NCI-H146 treated with DMSO at 0.1 percent for 48 hours (cell line): Measurements from ENCODE around the gene GATA2.

ENCODE experiments used
- DNase-seq: peaks from one replicate; lab custom pipeline; 2025; ENCODE audit not compliant: unreplicated experiment; lab: John Stamatoyannopoulos, UW

GATA2 gene

DNA sequence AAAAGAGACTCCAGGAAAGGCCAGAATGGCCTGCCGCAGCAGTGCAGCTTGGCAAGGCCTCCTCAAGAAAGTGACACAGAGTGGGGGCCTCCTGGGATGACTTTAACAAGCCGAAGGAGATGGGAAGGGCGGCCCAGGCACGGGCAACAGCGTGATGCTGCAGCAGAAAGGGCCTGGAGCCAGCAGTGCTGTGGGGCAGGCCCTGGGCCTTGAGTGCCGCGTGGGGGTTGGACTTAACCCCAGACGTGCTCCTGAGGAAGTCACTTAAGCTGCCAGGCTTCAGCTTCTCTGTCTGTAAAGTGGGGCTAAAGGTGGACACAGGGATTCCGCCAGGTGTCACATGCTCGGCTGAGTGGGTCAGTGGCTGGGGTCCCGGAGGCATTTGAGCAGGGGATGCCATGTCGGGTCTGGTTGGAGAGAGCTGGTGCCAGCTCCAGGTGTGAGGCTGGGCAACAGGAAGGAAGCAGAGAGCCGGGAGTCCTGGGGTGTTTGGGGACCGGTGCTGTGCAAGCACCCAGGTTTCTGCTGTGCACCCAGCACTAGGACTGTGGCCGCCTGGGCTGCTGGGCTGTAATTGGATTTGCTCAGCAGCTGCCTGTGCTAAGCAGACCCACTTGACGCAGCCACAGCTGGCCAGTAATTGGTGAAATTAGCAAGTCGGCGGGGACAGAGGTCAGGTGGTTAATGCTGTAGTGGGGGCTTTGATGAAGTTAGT is 34.1 kb downstream of the GATA2 start:
- DNase-seq, result no peak

GRCh38 chr3:128457937-128458336 is 35.1 kb downstream of the GATA2 start:
- no peak for DNase-seq

DNA sequence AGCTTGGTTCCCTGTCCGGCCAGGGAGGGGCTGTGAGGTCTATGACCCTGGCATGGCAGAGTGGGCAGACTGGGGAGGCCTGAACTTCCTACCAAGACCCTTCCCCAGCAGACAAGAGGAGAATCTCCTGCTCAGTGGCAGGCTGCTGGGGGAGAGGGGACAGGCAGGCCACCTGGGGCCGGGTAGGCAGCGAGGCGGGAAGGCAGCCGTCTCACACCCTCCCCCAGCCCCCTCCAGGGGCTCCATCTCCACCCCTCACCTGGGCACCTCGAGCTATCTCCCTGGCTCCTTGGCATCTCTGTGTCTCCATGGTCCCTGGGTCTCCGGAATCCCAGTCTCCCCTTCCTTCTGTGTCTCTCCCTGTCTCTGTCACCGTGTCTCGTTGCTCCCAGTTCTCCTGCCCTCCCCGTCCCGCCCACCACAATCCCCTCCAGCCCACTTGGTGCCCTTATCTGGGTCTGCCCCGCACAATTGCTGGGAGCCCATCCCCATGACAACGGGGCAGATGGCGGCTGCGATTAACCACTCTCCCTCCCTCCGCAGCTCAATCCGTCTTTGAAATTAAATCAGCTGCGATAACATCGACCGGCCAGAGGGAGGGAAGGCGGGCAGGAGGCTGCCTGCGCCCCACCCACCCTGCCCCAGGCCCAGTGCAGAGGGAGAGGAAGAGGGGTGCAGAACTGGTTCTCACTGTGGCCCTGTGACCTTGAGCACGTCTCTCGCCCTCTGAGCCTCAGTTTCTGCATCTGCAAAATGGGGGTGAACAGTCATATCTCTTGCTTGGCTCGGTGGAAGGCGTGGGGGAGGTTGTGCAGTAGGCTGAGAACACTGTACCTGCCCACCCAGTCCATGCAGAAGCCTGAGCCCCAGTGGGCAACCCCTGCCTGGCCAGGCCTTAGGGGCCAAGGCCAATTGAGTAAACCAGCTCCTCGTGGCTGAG is 36.0 kb downstream of the GATA2 start:
- peak; percentile 71 for DNase-seq

DNA sequence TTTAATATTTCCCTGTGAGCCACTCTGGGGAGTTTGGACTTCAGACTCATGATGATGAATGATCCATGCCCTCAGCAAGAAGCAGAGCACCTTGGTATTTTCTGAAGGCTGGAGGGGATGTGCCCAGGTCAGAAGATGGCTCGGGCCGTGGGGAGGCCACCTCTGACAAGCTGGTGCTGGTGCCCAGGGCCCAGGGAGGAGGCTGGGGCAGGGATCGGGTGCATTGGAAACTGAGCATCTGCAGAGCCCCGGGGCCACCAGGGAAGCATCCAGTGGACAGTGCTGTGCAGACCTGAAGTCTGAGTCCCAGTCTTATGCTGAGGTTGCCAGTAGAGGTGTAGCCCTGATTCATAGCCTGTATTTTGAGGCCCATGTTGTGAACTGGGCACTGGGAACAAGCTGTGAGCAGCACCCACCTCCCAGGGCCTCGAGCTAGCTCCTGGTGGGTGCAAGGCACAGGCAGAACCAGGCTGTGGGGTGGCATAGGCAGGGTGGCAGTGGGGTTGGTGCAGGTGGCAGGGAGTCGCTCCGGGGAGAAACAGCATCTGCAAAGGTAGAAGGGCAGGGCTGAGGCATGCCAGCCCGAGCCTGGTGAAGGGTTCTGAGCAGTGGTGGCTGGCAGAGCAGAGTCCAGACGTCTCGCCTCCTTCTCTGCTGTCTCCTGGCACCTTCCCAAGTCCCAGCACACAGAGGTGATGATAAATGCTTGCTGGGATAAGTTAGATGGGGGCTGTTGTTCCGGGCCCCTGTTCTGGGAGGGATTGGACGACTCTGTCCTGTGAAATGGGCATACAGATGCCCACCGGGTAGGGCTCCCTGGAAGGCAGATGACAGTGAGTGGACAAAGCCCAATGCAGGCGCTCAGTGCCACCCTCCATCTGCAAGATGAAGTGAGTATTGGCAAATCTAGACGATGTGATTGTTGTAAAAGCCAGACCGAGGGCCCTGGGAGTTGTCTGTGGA is 36.9 kb downstream of the GATA2 start:
- no peak for DNase-seq

DNA sequence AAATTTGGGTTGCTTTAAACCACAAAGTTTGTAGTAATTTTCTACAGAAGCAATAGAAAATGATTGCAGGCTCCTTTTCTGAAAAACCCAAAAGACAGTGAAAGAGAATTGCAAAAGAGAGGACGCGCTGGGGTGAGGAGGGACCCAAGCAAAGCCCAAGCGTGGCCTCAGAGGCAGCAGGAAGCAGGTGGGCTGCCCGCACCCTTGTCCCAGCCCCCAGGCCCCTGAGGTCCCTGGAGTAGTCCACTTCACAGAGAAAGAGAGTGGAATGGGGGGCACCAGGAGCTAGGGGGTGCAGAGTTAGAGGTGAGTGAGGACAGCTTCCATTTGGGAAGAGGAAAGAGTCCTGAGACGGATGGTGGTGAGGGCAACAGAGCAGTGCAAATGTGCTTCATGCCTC is 37.9 kb downstream of the GATA2 start:
- DNase-seq, result no peak

DNA sequence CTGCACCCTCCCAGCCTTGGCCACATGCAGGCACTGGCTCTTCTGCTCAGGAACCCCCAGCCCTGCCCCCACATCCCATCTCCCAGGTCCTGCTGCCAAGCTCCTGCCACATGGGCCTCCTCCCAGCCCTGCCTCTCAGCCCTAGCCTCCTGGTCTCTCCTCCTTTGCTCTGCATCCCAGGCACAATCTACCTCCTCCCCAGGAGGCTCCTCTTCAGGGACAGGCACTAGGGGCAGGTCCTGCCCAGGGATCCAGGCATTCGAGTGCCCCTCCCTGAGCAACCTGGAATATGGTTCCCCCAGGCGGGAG is 38.7 kb downstream of the GATA2 start:
- no peak for DNase-seq

GRCh38 chr3:128453501-128454309 is 39.3 kb downstream of the GATA2 start:
- DNase-seq, result no peak

DNA sequence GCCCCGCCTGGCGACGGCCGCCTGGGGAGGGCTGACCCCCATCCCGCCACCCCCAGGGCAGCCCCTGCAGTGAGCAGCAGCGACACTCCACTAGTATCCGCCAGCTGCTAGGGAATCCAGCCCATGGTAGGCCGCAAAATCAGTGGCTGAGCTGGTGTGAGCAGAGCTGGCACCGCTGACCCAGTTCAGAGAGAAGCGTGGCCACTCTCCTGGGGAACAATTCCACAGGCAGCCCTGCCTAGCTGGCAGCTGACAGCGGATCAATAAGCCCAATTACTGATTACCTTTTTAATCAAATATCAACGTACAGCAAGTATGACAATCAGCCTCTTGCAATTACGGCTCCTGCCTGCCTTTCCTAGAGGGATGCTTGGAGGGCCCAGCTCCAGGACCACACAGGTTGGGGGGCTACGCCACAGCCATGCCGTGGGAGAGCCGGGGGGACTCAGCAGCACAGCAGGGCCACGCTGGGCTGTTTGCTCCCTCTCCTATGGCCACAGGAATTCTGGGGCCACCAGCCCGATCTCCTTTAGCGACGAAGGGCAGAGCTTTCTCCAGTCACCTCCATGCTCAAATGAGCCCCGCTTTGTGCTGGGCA is 40.2 kb downstream of the GATA2 start:
- no peak for DNase-seq

DNA sequence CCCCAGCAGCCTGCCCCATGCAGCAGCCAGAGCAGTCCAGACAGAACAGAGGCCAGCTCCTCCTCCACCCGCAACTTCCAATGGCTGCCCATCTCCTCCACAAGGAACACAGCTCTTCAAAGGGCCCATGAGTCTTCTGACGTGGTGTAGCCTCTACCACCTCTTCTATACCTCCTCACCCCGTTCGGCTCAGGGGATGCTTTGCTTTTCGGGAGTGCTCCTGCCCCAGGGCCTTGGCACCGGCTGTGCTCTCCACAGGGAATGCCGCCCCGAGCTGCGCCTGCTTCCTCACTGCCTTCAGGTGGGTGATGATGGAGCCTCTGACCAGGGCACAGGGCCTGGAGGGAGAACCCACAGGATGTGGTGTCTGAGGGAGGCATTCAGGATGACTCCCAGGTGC is 40.9 kb downstream of the GATA2 start:
- no peak for DNase-seq

DNA sequence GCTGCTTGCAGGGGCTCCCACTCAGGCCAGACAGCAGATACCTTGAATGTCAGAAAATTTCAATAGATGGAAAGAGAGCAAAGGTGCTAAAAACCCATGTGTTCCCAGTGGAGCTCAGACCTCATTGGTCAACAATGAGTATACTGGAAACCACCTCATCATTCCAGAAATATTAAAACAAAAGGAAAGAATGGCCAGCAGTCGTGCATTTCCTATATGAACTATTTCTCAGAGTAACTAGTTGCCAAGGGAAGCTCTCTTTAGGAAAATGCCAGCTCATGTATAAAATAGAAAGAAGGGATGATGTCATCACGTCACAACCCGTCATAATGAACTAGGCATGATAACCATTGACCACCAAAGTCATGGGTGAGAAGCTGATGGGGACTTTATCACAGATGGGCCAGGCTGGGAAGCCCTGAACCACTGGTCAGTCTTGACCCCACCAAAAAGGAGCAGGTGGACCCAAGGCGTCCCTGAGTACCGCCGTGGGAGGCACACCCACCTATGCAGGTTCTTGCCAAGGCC is 43.8 kb downstream of the GATA2 start:
- no peak for DNase-seq

- no peak for DNase-seq
Observed at GRCh38 chr3:128448491-128448890, 44.5 kb downstream of the GATA2 start.

DNA sequence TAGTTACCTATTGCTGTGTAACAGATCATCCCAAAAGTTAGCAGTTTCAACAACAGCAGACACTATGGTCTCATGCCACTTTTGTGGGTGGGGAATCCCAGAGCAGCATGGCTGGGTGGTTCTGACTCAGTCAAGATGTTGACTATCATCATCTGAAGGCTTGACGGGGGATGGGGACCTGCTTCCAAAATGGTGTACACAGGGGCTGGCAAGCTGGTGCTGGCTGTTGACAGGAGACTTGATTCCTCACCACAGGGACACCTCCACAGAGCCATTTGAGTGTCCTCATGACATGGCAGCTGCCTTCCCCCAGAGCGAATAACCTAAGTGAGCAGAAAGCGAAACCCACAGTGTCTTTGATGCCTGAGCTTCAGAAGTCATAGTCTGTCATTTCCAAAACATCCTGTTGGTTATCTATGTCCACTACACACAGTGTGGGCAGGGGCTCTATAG is 45.4 kb downstream of the GATA2 start:
- no peak for DNase-seq

GRCh38 chr3:128446821-128447220 is 46.2 kb downstream of the GATA2 start:
- no peak for DNase-seq

- no peak for DNase-seq
Observed at GRCh38 chr3:128445357-128445756, 47.6 kb downstream of the GATA2 start.

DNA sequence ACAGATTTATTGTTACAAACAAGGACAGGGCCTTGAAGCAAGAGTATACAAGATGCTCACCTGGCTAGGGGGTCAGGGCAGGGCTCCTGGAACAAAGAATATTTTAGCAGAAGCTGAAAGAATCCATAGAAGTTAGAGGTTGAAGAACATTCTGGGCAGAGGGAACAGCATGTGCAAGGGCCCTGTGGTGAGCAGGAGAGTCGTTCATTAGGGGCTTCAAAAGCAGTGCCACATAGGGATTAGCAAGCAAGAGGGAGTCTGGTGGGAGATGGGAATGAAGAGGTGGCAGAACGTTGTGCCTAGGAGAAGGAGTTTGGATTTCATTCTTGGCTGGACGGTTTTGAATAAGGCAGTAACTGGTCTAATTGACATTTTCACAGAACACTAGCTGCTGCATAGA is 49.2 kb downstream of the GATA2 start:
- no peak for DNase-seq

DNA sequence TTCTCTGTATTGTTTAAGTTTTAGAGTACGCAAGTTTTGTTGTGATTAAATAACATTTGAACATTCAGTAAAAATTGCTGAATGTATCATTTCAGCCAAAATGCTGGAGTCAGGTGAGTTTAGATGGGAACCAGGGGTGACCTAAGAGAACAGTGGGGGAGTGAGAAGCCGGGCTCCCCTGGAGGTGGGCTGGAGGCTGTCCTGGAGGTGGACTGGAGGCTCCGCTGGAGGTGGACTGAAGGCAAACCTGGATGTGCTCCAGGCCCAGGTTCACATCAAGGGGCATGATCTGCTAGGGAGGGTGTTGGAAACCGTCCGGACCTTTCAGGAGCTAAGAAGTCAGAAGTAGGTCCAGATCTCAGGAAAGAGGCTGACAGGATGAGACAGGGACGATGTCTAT is 50.1 kb downstream of the GATA2 start:
- no peak for DNase-seq

- DNase-seq, result no peak
Observed at GRCh38 chr3:128442070-128442469, 50.9 kb downstream of the GATA2 start.

- no peak for DNase-seq
Observed at GRCh38 chr3:128439226-128439625, 53.8 kb downstream of the GATA2 start.

- no peak for DNase-seq
Observed at GRCh38 chr3:128438488-128439072, 54.4 kb downstream of the GATA2 start.
